Measurements from ENCODE around the gene SKP1.

- TF ChIP-seq CTCF (IDR thresholded peaks at IDR 0.05; ENCODE audit: low read depth, low read length, poor library complexity, severe bottlenecking) (no peak), EZH2phosphoT487 (IDR thresholded peaks at IDR 0.05; ENCODE audit: borderline replicate concordance, low read length) (no peak)
These were observed 39.0 kb upstream of the SKP1 start for GRCh38 chr5:134215757-134216156.

Measured in DOHH2 (cell line).